Calu3 (cell line): ENCODE data around the gene UGT1A10. TPM values are rescaled to one million over a fixed set of nuclear protein-coding genes. Genes with fewer than 3 reads are reported as not detected.

Experiments used
- BruUV-seq: library from RNA; stranded (reverse); fragments of 400-500 nt; replicated peaks from 2 replicates; lab custom pipeline; 2021; lab: Mats Ljungman, UMichigan
- CTCF ChIA-PET: fragments of 300-600 bp; sonication (Branson Sonifier 250); formaldehyde crosslinking; loops from one replicate; lab custom pipeline; 2022; ENCODE audit warnings: antibody characterized with exemption; lab: Charles Lee
- DNase-seq: peaks from one replicate; pipeline ENCODE4 v3.0.0; 2022
- H3K27ac Mint-ChIP-seq: one replicate; pipeline ENCODE4 v1.8.0; 2022; ENCODE audit warnings: mixed read lengths; ENCODE audit not compliant: unreplicated experiment
- H3K27me3 Mint-ChIP-seq: one replicate; pipeline ENCODE4 v1.8.0; 2022; ENCODE audit warnings: mixed read lengths; ENCODE audit not compliant: unreplicated experiment
- H3K36me3 Mint-ChIP-seq: one replicate; pipeline ENCODE4 v1.8.0; 2022; ENCODE audit warnings: mild to moderate bottlenecking, moderate library complexity, mixed read lengths; ENCODE audit not compliant: insufficient read depth, unreplicated experiment
- H3K4me1 Mint-ChIP-seq: one replicate; pipeline ENCODE4 v1.8.0; 2022; ENCODE audit warnings: mild to moderate bottlenecking, low read depth, mixed read lengths; ENCODE audit not compliant: unreplicated experiment
- H3K4me3 Mint-ChIP-seq: one replicate; pipeline ENCODE4 v1.8.0; 2022; ENCODE audit warnings: mild to moderate bottlenecking, low read depth, moderate library complexity, mixed read lengths; ENCODE audit not compliant: unreplicated experiment
- H3K9me3 Mint-ChIP-seq: one replicate; pipeline ENCODE4 v1.8.0; 2022; ENCODE audit warnings: low read depth, mixed read lengths; ENCODE audit not compliant: unreplicated experiment
- intact Hi-C: fragments of 100-400 bp; cut with micrococcal nuclease; formaldehyde crosslinking; loops from one replicate; pipeline ENCODE4 v1.10.0; 2022; ENCODE audit not compliant: unreplicated experiment
- total RNA-seq: library from RNA; stranded (reverse); gene quantifications from 2 replicates; pipeline ENCODE4 v1.2.3, GENCODE V29; 2022
- TF ChIP-seq, protein P1 (sequence below): fragments of 200-600 bp; IDR thresholded peaks from one replicate; pipeline ENCODE4 v1.8.0; 2022; ENCODE audit warnings: antibody characterized with exemption; ENCODE audit not compliant: unreplicated experiment

The UGT1A10 gene
- total RNA-seq, 1 experiment from 2014 or later = 107 TPM

- Mint-ChIP-seq H3K4me3 (no peak within 1 kb of the TSS), H3K4me1 (peaks cover 57% of the 10 kb centered on the region), H3K9me3 (no peaks in the 10 kb centered on the region), H3K27ac (peak within 1 kb of the TSS; percentile 34), H3K36me3 (peaks cover 49% of the 10 kb centered on the region), H3K27me3 (no peaks in the 10 kb centered on the region)
- CTCF ChIA-PET = interaction anchor here (1.7 kb wide), 1 partner anchor 70 kb away, joined by 3 read pairs; no protein-coding TSS in a partner anchor
- TF ChIP-seq, protein P1, sequence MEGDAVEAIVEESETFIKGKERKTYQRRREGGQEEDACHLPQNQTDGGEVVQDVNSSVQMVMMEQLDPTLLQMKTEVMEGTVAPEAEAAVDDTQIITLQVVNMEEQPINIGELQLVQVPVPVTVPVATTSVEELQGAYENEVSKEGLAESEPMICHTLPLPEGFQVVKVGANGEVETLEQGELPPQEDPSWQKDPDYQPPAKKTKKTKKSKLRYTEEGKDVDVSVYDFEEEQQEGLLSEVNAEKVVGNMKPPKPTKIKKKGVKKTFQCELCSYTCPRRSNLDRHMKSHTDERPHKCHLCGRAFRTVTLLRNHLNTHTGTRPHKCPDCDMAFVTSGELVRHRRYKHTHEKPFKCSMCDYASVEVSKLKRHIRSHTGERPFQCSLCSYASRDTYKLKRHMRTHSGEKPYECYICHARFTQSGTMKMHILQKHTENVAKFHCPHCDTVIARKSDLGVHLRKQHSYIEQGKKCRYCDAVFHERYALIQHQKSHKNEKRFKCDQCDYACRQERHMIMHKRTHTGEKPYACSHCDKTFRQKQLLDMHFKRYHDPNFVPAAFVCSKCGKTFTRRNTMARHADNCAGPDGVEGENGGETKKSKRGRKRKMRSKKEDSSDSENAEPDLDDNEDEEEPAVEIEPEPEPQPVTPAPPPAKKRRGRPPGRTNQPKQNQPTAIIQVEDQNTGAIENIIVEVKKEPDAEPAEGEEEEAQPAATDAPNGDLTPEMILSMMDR = no peak
- intact Hi-C loops = no loop called here
- BruUV-seq = no TSS peak
- DNase-seq = no peak
Observed at GRCh38 chr2:233712611-233713261, 76.5 kb downstream of the UGT1A10 start, which contains the start of gene UGT1A5. Gene UGT1A5 (plus strand): TSS chr2:233712907. CDS start chr2:233712992, 85 bp downstream.

DNA sequence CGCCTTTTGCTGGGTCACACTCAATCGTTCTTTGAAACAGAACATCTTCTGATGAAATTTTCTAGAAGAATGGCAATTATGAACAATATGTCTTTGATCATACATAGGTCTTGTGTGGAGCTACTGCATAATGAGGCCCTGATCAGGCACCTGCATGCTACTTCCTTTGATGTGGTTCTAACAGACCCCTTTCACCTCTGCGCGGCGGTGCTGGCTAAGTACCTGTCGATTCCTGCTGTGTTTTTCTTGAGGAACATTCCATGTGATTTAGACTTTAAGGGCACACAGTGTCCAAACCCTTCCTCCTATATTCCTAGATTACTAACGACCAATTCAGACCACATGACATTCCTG is 77.0 kb downstream of the UGT1A10 start:
- BruUV-seq = no TSS peak
- Mint-ChIP-seq H3K9me3 (no peaks in the 10 kb centered on the region), H3K4me1 (peaks cover 56% of the 10 kb centered on the region), H3K4me3 (no peak overlapping the region), H3K27me3 (no peaks in the 10 kb centered on the region), H3K27ac (no peak overlapping the region), H3K36me3 (peaks cover 47% of the 10 kb centered on the region)
- TF ChIP-seq, protein P1 = no peak
- intact Hi-C loops = no loop called here
- DNase-seq = no peak
- CTCF ChIA-PET = no interaction called here

DNA sequence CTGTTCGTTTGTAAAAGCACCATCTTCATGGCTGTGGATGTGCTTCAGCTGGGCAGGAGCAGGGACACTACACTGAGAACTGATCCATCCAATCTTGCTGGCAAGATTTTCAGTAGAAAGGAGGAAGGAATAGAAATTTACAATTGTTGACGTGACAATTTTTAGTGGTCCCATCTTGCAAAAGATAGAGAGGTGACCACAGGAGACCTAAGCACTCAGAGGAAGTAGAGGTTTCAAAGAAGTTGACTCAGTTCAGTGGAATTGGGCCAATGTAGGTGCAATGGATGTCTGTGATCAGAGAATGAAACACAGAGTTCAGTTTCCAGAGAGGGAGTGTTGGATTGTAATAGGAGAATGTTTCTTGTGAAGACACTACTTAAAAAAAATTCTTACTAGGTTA is 77.9 kb downstream of the UGT1A10 start:
- H3K4me3 Mint-ChIP-seq = no peak overlapping the region
- DNase-seq = no peak
- H3K36me3 Mint-ChIP-seq = peaks cover 47% of the 10 kb centered on the region
- CTCF ChIA-PET = no interaction called here
- intact Hi-C loops = no loop called here
- TF ChIP-seq, protein P1 = no peak
- no peak overlapping the region for H3K27ac Mint-ChIP-seq
- no peaks in the 10 kb centered on the region for H3K27me3 Mint-ChIP-seq
- BruUV-seq = no TSS peak
- peaks cover 52% of the 10 kb centered on the region for H3K4me1 Mint-ChIP-seq
- no peaks in the 10 kb centered on the region for H3K9me3 Mint-ChIP-seq

GRCh38 chr2:233718552-233718951 is 82.3 kb downstream of the UGT1A10 start, which contains the start of gene UGT1A4:
Gene UGT1A4 (plus strand): TSS chr2:233718736. CDS start chr2:233718821, 85 bp downstream.
- Mint-ChIP-seq H3K4me3 (no peak within 1 kb of the TSS), H3K9me3 (no peaks in the 10 kb centered on the region), H3K27me3 (no peaks in the 10 kb centered on the region), H3K4me1 (peaks cover 16% of the 10 kb centered on the region), H3K36me3 (peaks cover 39% of the 10 kb centered on the region), H3K27ac (peak within 1 kb of the TSS; percentile 15)
- CTCF ChIA-PET = no interaction called here
- intact Hi-C loops = no loop called here
- no peak for DNase-seq
- no TSS peak for BruUV-seq
- TF ChIP-seq, protein P1 = no peak
